Activated T-cell treated with anti-CD3 and anti-CD28 coated beads, Interleukin-2, amount 50 U/mL, for 72 hours (primary cell): Measurements from ENCODE around the gene DOCK4. TPM values are rescaled to one million over a fixed set of nuclear protein-coding genes. Genes with fewer than 3 reads are reported as not detected.

Source experiments
- ATAC-seq, 2 donors: fragments of 150-1000 bp; cut with Tn5 transposase; replicated peaks in 1 of 2; 2 replicates each; pipeline ENCODE4 v1.10.0; 2021; ENCODE audit warnings: moderate library complexity in 2 of 2, mild to moderate bottlenecking in 1 of 2
- DNase-seq, 2 donors: peaks; one replicate each; pipeline ENCODE4 v3.0.0; 2021 to 2022; ENCODE audit warnings: mixed read lengths in 1 of 2
- H3K27ac Mint-ChIP-seq: one replicate; pipeline ENCODE4 v1.8.0; 2022; ENCODE audit warnings: mild to moderate bottlenecking, moderate library complexity, mixed read lengths
- H3K27me3 Mint-ChIP-seq: one replicate; pipeline ENCODE4 v1.8.0; 2022; ENCODE audit warnings: low read depth, mixed read lengths
- H3K36me3 Mint-ChIP-seq, 2 donors: one replicate each; pipeline ENCODE4 v1.8.0; 2022; ENCODE audit warnings: mixed read lengths in 2 of 2, mild to moderate bottlenecking in 1 of 2; ENCODE audit not compliant: insufficient read depth in 2 of 2
- H3K4me1 Mint-ChIP-seq: one replicate; pipeline ENCODE4 v1.8.0; 2022; ENCODE audit warnings: low read depth, mixed read lengths
- H3K4me3 Mint-ChIP-seq, 2 donors: one replicate each; pipeline ENCODE4 v1.8.0; 2022; ENCODE audit warnings: mild to moderate bottlenecking in 2 of 2, mixed read lengths in 2 of 2, moderate library complexity in 2 of 2
- H3K9me3 Mint-ChIP-seq, 2 donors: one replicate each; pipeline ENCODE4 v1.8.0; 2022; ENCODE audit warnings: mixed read lengths in 2 of 2
- total RNA-seq, 2 donors: library from RNA; stranded (reverse); gene quantifications; one replicate each; pipeline ENCODE4 v1.2.3, GENCODE V29; 2022

Gene DOCK4
- total RNA-seq, 2 donors from 2014 or later = 0.29 to 0.53 TPM

GRCh38 chr7:112212571-112212970 lies 6.4 kb upstream of the DOCK4 start:
- Mint-ChIP-seq H3K9me3 (no peaks in the 10 kb centered on the region), H3K4me3 (no peak overlapping the region), H3K27me3 (no peaks in the 10 kb centered on the region), H3K27ac (no peak overlapping the region), H3K4me1 (peaks cover 45% of the 10 kb centered on the region), H3K36me3 (no peaks in the 10 kb centered on the region)
- ATAC-seq (no peak), DNase-seq (no peak)

GRCh38 chr7:112211348-112211907 lies 5.2 kb upstream of the DOCK4 start:
- Mint-ChIP-seq H3K27me3 (no peaks in the 10 kb centered on the region), H3K36me3 (peaks cover 4 to 5% of the 10 kb centered on the region in 2 donors), H3K4me3 (no peak overlapping the region), H3K27ac (no peak overlapping the region), H3K9me3 (no peaks in the 10 kb centered on the region), H3K4me1 (peaks cover 38% of the 10 kb centered on the region)
- DNase-seq (no peak), ATAC-seq (no peak)

GRCh38 chr7:112207765-112208164 lies 1.6 kb upstream of the DOCK4 start:
- Mint-ChIP-seq H3K27ac (no peak overlapping the region), H3K27me3 (peaks cover 22% of the 10 kb centered on the region), H3K9me3 (no peaks in the 10 kb centered on the region), H3K4me3 (peak overlapping the region; percentile 98 to 100), H3K4me1 (peaks cover 42% of the 10 kb centered on the region), H3K36me3 (peaks cover 4 to 5% of the 10 kb centered on the region in 2 donors)
- ATAC-seq = no peak
- no peak for DNase-seq

- peaks cover 39% of the 10 kb centered on the region for H3K4me1 Mint-ChIP-seq
- H3K36me3 Mint-ChIP-seq = peaks cover 4 to 5% of the 10 kb centered on the region in 2 donors
- DNase-seq = peak in 1 of 2 donors; percentile 4
Observed at GRCh38 chr7:112206991-112207592, 893 bp upstream of the DOCK4 start.

GRCh38 chr7:112205343-112206237 lies 609 bp downstream of the DOCK4 start:
- Mint-ChIP-seq H3K4me1 (peaks cover 39% of the 10 kb centered on the region), H3K27ac (no peak overlapping the region), H3K27me3 (peaks cover 40% of the 10 kb centered on the region), H3K4me3 (peak overlapping the region; percentile 98 to 100), H3K36me3 (peaks cover 4 to 5% of the 10 kb centered on the region in 2 donors), H3K9me3 (no peaks in the 10 kb centered on the region)
- peak; percentile 45 to 51 for DNase-seq
- peak; percentile 22 to 28 for ATAC-seq

More at GRCh38 chr7:112206991-112207592, 893 bp upstream of the DOCK4 start:
- no peaks in the 10 kb centered on the region for H3K9me3 Mint-ChIP-seq
- peak overlapping the region; percentile 98 to 100 for H3K4me3 Mint-ChIP-seq
- H3K27me3 Mint-ChIP-seq = peaks cover 26% of the 10 kb centered on the region
- no peak for ATAC-seq
- peak overlapping the region; percentile 97 for H3K27ac Mint-ChIP-seq

- Mint-ChIP-seq H3K27ac (no peak overlapping the region), H3K4me1 (peaks cover 39% of the 10 kb centered on the region), H3K36me3 (peaks cover 4 to 5% of the 10 kb centered on the region in 2 donors), H3K9me3 (no peaks in the 10 kb centered on the region), H3K27me3 (peaks cover 46% of the 10 kb centered on the region), H3K4me3 (peak overlapping the region; percentile 98 to 100)
- DNase-seq = no peak
- no peak for ATAC-seq
Observed at GRCh38 chr7:112204499-112205342, 1.5 kb downstream of the DOCK4 start.

- Mint-ChIP-seq H3K4me1 (peaks cover 45% of the 10 kb centered on the region), H3K9me3 (no peaks in the 10 kb centered on the region), H3K4me3 (peak overlapping the region in 1 of 2 donors; percentile 17), H3K36me3 (peaks cover 4 to 5% of the 10 kb centered on the region in 2 donors), H3K27ac (no peak overlapping the region), H3K27me3 (peaks cover 57% of the 10 kb centered on the region)
- no peak for ATAC-seq
- no peak for DNase-seq
Observed at GRCh38 chr7:112203365-112203739, 2.8 kb downstream of the DOCK4 start.

GRCh38 chr7:112202816-112203215 lies 3.4 kb downstream of the DOCK4 start:
- Mint-ChIP-seq H3K27me3 (peaks cover 62% of the 10 kb centered on the region), H3K4me3 (no peak overlapping the region)

GRCh38 chr7:112201839-112202238 lies 4.4 kb downstream of the DOCK4 start:
- Mint-ChIP-seq H3K27ac (no peak overlapping the region), H3K27me3 (peaks cover 72% of the 10 kb centered on the region), H3K9me3 (no peaks in the 10 kb centered on the region), H3K4me1 (peaks cover 41% of the 10 kb centered on the region), H3K4me3 (no peak overlapping the region), H3K36me3 (peaks cover 1 to 3% of the 10 kb centered on the region in 2 donors)
- DNase-seq (no peak), ATAC-seq (no peak)

More at GRCh38 chr7:112202816-112203215, 3.4 kb downstream of the DOCK4 start:
- H3K9me3 Mint-ChIP-seq = no peaks in the 10 kb centered on the region
- H3K27ac Mint-ChIP-seq = no peak overlapping the region
- H3K36me3 Mint-ChIP-seq = peaks cover 4 to 5% of the 10 kb centered on the region in 2 donors
- ATAC-seq = no peak
- peak; percentile 33 to 34 for DNase-seq
- peaks cover 45% of the 10 kb centered on the region for H3K4me1 Mint-ChIP-seq

GRCh38 chr7:112201411-112201810 lies 4.8 kb downstream of the DOCK4 start:
- DNase-seq = no peak
- Mint-ChIP-seq H3K4me3 (no peak overlapping the region), H3K9me3 (no peaks in the 10 kb centered on the region), H3K36me3 (no peaks in the 10 kb centered on the region), H3K27me3 (peaks cover 75% of the 10 kb centered on the region), H3K4me1 (peaks cover 41% of the 10 kb centered on the region), H3K27ac (no peak overlapping the region)
- no peak for ATAC-seq

- ATAC-seq (no peak), DNase-seq (no peak)
- Mint-ChIP-seq H3K4me1 (peaks cover 33% of the 10 kb centered on the region), H3K9me3 (no peaks in the 10 kb centered on the region), H3K4me3 (no peak overlapping the region), H3K36me3 (no peaks in the 10 kb centered on the region), H3K27ac (no peak overlapping the region), H3K27me3 (peaks cover 87% of the 10 kb centered on the region)
Observed at GRCh38 chr7:112199672-112200071, 6.5 kb downstream of the DOCK4 start.

GRCh38 chr7:112199035-112199655 lies 7.1 kb downstream of the DOCK4 start:
- Mint-ChIP-seq H3K36me3 (no peaks in the 10 kb centered on the region), H3K4me3 (no peak overlapping the region), H3K4me1 (peaks cover 28% of the 10 kb centered on the region), H3K9me3 (peaks cover 0 to under 1% of the 10 kb centered on the region in 2 donors), H3K27me3 (peaks cover 82% of the 10 kb centered on the region), H3K27ac (no peak overlapping the region)
- no peak for DNase-seq
- peak; percentile 72 to 75 for ATAC-seq
